WTC11 (cell line): ENCODE data around the gene PTPN21. TPM values are rescaled to one million over a fixed set of nuclear protein-coding genes. Genes with fewer than 3 reads are reported as not detected.

Experiments
- ATF1 ChIP-seq: sonication (generic); formaldehyde crosslinking; IDR thresholded peaks from 2 replicates; pipeline ENCODE4 v1.8.1; 2023; ENCODE audit warnings: mild to moderate bottlenecking, moderate library complexity, missing genetic modification reagents
- CBFB ChIP-seq: sonication (generic); formaldehyde crosslinking; IDR thresholded peaks from 2 replicates; pipeline ENCODE4 v1.8.1; 2022; ENCODE audit warnings: mild to moderate bottlenecking, low read depth, missing genetic modification reagents
- CREB1 ChIP-seq: sonication (generic); formaldehyde crosslinking; IDR thresholded peaks from 2 replicates; pipeline ENCODE4 v1.8.0; 2023; ENCODE audit warnings: mild to moderate bottlenecking, missing genetic modification reagents
- ESRRA ChIP-seq: sonication (generic); formaldehyde crosslinking; IDR thresholded peaks from 2 replicates; pipeline ENCODE4 v1.8.1; 2022; ENCODE audit warnings: mild to moderate bottlenecking, missing genetic modification reagents, borderline replicate concordance
- FOXK1 ChIP-seq: sonication (generic); formaldehyde crosslinking; IDR thresholded peaks from 2 replicates; pipeline ENCODE4 v1.8.0; 2022; ENCODE audit warnings: mild to moderate bottlenecking, moderate library complexity, missing genetic modification reagents
- KAT7 ChIP-seq: sonication (generic); formaldehyde crosslinking; IDR thresholded peaks from 2 replicates; pipeline ENCODE4 v1.8.1; 2023; ENCODE audit warnings: missing genetic modification reagents, mild to moderate bottlenecking, borderline replicate concordance
- MXD4 ChIP-seq: fragments of 250-450 bp; sonication (Bioruptor Pico); IDR thresholded peaks from 2 replicates; pipeline ENCODE4 v1.8.0; 2021; ENCODE audit warnings: mild to moderate bottlenecking, moderate library complexity, borderline replicate concordance
- SP1 ChIP-seq: sonication (generic); formaldehyde crosslinking; conservative IDR thresholded peaks from 2 replicates; pipeline ENCODE4 v1.8.1; 2022; ENCODE audit warnings: missing genetic modification reagents
- TP53 ChIP-seq: sonication (generic); formaldehyde crosslinking; IDR thresholded peaks from 2 replicates; pipeline ENCODE4 v1.8.1; 2023; ENCODE audit warnings: mild to moderate bottlenecking, missing genetic modification reagents
- ZNF263 ChIP-seq: sonication (generic); formaldehyde crosslinking; IDR thresholded peaks from 2 replicates; pipeline ENCODE4 v1.8.1; 2022; ENCODE audit warnings: low read depth, mild to moderate bottlenecking, moderate library complexity, missing genetic modification reagents
- ZNF281 ChIP-seq: sonication (generic); formaldehyde crosslinking; IDR thresholded peaks from 2 replicates; pipeline ENCODE4 v1.8.0; 2023; ENCODE audit warnings: mild to moderate bottlenecking, missing genetic modification reagents
- ZNF396 ChIP-seq: fragments of 250-450 bp; sonication (Bioruptor Pico); IDR thresholded peaks from 2 replicates; pipeline ENCODE4 v1.8.0; 2021; ENCODE audit warnings: mild to moderate bottlenecking, moderate library complexity, borderline replicate concordance
- ZNF423 ChIP-seq: fragments of 250-450 bp; sonication (Bioruptor Pico); IDR thresholded peaks from 2 replicates; pipeline ENCODE4 v2.1.2; 2022; ENCODE audit warnings: mild to moderate bottlenecking, moderate library complexity
- total RNA-seq: library from RNA; stranded (reverse); gene quantifications from 3 replicates; pipeline ENCODE4 v1.2.3, GENCODE V29; 2021
- TF ChIP-seq, protein P1 (sequence below): fragments of 250-450 bp; sonication (Bioruptor Pico); IDR thresholded peaks from 2 replicates; pipeline ENCODE4 v1.8.0; 2021; ENCODE audit warnings: mild to moderate bottlenecking
- TF ChIP-seq, protein P2 (sequence below): sonication (generic); formaldehyde crosslinking; IDR thresholded peaks from 2 replicates; pipeline ENCODE4 v1.8.1; 2023; ENCODE audit warnings: mild to moderate bottlenecking, missing genetic modification reagents, borderline replicate concordance
- TF ChIP-seq, protein P3 (sequence below): sonication (generic); formaldehyde crosslinking; IDR thresholded peaks from 2 replicates; pipeline ENCODE4 v1.8.0; 2022; ENCODE audit warnings: mild to moderate bottlenecking, missing genetic modification reagents
- TF ChIP-seq, protein P4 (sequence below): sonication (generic); formaldehyde crosslinking; conservative IDR thresholded peaks from 2 replicates; pipeline ENCODE4 v1.8.1; 2022; ENCODE audit warnings: mild to moderate bottlenecking, missing genetic modification reagents

The PTPN21 gene
- total RNA-seq, 1 experiment from 2014 or later, result 7.5 TPM

GRCh38 chr14:88551094-88551870 is 3.5 kb downstream of the PTPN21 start (continued):
- TF ChIP-seq, protein P1, sequence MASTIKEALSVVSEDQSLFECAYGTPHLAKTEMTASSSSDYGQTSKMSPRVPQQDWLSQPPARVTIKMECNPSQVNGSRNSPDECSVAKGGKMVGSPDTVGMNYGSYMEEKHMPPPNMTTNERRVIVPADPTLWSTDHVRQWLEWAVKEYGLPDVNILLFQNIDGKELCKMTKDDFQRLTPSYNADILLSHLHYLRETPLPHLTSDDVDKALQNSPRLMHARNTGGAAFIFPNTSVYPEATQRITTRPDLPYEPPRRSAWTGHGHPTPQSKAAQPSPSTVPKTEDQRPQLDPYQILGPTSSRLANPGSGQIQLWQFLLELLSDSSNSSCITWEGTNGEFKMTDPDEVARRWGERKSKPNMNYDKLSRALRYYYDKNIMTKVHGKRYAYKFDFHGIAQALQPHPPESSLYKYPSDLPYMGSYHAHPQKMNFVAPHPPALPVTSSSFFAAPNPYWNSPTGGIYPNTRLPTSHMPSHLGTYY (CRISPR knock-in tag), result no peak
- TF ChIP-seq CREB1 (0 out of 2 replicates have a peak, but pooled peaks have one; percentile 41), ZNF281 (CRISPR knock-in tag) (peak; percentile 43; the same call in 1 of the 2 replicates), FOXK1 (peak; percentile 57; the same call in 1 of the 2 replicates), ZNF396 (CRISPR knock-in tag) (no peak), ZNF423 (CRISPR knock-in tag) (peak; percentile 55; the same call in 1 of the 2 replicates), ATF1 (CRISPR knock-in tag) (no peak), SP1 (CRISPR knock-in tag) (peak; percentile 74), CBFB (CRISPR knock-in tag) (0 out of 2 replicates have a peak, but pooled peaks have one; percentile 58), ESRRA (CRISPR knock-in tag) (0 out of 2 replicates have a peak, but pooled peaks have one; percentile 35), KAT7 (CRISPR knock-in tag) (no peak), TP53 (CRISPR knock-in tag) (peak; percentile 72; the same call in 1 of the 2 replicates), MXD4 (CRISPR knock-in tag) (no peak), ZNF263 (peak; percentile 64; the same call in 1 of the 2 replicates)
- TF ChIP-seq, protein P2, sequence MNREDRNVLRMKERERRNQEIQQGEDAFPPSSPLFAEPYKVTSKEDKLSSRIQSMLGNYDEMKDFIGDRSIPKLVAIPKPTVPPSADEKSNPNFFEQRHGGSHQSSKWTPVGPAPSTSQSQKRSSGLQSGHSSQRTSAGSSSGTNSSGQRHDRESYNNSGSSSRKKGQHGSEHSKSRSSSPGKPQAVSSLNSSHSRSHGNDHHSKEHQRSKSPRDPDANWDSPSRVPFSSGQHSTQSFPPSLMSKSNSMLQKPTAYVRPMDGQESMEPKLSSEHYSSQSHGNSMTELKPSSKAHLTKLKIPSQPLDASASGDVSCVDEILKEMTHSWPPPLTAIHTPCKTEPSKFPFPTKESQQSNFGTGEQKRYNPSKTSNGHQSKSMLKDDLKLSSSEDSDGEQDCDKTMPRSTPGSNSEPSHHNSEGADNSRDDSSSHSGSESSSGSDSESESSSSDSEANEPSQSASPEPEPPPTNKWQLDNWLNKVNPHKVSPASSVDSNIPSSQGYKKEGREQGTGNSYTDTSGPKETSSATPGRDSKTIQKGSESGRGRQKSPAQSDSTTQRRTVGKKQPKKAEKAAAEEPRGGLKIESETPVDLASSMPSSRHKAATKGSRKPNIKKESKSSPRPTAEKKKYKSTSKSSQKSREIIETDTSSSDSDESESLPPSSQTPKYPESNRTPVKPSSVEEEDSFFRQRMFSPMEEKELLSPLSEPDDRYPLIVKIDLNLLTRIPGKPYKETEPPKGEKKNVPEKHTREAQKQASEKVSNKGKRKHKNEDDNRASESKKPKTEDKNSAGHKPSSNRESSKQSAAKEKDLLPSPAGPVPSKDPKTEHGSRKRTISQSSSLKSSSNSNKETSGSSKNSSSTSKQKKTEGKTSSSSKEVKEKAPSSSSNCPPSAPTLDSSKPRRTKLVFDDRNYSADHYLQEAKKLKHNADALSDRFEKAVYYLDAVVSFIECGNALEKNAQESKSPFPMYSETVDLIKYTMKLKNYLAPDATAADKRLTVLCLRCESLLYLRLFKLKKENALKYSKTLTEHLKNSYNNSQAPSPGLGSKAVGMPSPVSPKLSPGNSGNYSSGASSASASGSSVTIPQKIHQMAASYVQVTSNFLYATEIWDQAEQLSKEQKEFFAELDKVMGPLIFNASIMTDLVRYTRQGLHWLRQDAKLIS, result 0 out of 2 replicates have a peak, but pooled peaks have one; percentile 34
- TF ChIP-seq, protein P3, sequence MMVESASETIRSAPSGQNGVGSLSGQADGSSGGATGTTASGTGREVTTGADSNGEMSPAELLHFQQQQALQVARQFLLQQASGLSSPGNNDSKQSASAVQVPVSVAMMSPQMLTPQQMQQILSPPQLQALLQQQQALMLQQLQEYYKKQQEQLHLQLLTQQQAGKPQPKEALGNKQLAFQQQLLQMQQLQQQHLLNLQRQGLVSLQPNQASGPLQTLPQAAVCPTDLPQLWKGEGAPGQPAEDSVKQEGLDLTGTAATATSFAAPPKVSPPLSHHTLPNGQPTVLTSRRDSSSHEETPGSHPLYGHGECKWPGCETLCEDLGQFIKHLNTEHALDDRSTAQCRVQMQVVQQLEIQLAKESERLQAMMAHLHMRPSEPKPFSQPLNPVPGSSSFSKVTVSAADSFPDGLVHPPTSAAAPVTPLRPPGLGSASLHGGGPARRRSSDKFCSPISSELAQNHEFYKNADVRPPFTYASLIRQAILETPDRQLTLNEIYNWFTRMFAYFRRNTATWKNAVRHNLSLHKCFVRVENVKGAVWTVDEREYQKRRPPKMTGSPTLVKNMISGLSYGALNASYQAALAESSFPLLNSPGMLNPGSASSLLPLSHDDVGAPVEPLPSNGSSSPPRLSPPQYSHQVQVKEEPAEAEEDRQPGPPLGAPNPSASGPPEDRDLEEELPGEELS (CRISPR knock-in tag), result peak; percentile 17; the same call in 1 of the 2 replicates
- TF ChIP-seq, protein P4, sequence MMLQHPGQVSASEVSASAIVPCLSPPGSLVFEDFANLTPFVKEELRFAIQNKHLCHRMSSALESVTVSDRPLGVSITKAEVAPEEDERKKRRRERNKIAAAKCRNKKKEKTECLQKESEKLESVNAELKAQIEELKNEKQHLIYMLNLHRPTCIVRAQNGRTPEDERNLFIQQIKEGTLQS (CRISPR knock-in tag), result no peak
